GM12872 (cell line): Measurements from ENCODE around the gene IFRD1.

Experiments
- CTCF ChIP-seq: IDR thresholded peaks from 3 replicates; pipeline ENCODE4 v1.5.1; 2011; ENCODE audit warnings: low read depth, mild to moderate bottlenecking, low read length, moderate library complexity; ENCODE audit not compliant: insufficient read depth

IFRD1 gene

DNA sequence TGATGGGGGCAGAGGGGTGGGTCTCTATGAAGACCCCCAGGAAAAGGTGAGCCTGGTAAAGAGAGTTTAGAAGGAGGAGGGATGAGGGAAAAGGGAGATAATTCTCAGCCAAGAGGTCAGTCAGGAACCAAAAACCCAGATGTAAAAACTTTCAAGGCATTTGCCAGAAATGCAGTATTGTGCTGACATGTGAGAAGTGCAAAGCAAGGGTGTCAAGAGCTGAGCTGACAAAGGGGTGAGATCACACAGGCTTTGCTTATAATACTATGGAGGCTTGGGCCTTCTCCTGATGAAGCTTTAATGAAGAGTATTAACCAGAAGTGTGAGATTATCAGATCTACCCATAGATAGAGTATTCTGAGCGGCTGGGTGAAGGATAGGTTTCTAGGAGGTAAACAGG, 22.3 kb upstream of the IFRD1 start:
- no peak for TF ChIP-seq CTCF

- TF ChIP-seq CTCF = no peak
Observed at GRCh38 chr7:112428715-112429114, 21.5 kb upstream of the IFRD1 start.

- no peak for TF ChIP-seq CTCF
Observed at GRCh38 chr7:112430649-112431048, 19.6 kb upstream of the IFRD1 start.

GRCh38 chr7:112431803-112432202, 18.5 kb upstream of the IFRD1 start:
- TF ChIP-seq CTCF = no peak

DNA sequence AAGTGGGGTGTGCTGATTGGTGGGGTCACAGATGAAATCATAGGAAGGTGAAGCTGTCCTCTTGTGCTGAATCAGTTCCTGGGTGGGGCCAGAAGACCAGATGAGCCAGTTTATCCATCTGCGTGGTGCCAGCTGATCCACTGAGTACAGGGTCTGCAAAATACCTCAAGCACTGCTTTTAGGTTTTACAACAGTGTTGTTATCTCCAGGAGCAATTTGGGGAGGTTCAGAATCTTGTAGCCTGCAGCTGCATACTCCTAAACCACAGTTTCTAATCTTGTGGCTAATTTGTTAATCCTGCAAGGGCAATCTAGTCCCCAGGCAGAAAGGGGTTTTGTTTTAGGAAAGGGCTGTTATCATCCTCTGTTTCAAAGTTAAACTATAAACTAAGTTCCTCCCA, 17.0 kb upstream of the IFRD1 start:
- TF ChIP-seq CTCF = no peak

DNA sequence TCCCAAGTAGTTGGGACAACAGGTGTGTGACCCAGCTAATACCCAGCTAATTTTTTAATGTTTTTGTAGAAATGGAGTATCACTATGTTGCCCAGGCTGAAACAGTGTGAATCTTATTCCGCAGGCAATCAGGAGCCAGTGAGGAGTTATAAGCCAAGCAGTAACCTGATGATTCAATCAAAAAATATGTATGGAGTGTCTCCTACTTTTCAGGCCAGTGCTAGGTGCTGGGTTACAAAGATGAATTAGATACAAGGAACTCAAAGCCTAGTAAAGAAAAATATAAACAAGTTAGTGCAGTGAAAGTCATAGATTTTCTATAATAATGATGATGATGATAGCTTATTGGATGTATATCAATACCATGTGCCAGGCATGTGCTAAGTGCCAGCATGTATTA, 13.2 kb upstream of the IFRD1 start:
- no peak for TF ChIP-seq CTCF

DNA sequence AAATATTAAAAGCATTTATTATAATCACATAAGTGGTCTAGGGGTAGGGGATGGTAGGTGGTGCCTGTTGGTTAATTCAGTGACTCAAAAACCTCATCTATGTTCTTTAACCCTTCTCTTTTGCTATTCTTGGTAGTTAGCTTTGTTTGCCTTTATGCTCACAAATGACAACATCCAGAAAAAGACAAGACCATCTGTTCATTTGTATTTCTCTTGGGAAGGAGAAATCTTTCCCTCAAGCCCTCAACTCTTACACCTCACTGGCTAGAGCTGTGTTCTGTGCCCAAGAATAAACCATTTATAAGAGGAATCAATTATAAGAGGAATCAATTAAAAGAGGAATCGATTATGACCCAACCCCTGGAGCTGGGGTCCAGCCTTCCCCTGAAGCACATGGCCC, 10.8 kb upstream of the IFRD1 start:
- no peak for TF ChIP-seq CTCF

GRCh38 chr7:112442210-112442609, 8.1 kb upstream of the IFRD1 start:
- no peak for TF ChIP-seq CTCF
